ENCODE measurements around the gene PIK3C2G. TPM values are rescaled to one million over a fixed set of nuclear protein-coding genes. Genes with fewer than 3 reads are reported as not detected.

The PIK3C2G gene
- total RNA-seq, 1 experiment from 2014 or later: not detected

DNA sequence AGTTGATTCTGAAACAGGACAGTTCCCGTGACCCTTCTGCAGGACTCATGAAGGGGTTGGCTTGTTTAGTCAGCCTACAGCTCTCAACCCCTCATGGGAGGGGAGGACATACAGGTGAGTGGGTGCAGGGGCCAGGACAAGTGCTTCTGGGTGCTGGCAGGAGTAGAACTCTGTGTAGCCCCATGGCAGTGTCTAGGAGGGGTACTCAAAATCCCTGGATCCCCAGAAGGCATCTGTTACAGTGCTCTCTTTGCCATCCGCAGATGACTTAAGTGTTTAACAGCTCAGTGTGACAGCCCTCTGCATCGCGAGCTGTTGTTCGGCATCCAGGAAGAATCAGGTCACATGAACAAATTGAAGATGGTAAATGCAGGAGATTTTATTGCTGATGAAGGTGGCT, 91.0 kb downstream of the PIK3C2G start:
- H3K18ac ChIP-seq (ENCODE audit: insufficient read length, low read depth, low read length): no peak overlapping the region
- H2AK5ac ChIP-seq (ENCODE audit: insufficient read length, low read length): no peak overlapping the region
- no peak overlapping the region for H2BK120ac ChIP-seq (ENCODE audit: low read depth, low read length, poor library complexity, severe bottlenecking)
- H4K20me1 ChIP-seq (ENCODE audit: control insufficient read depth, insufficient read depth, insufficient read length): no peaks in the 10 kb centered on the region
- no peak overlapping the region for H3K4ac ChIP-seq (ENCODE audit: low read depth, low read length)
- no peaks in the 10 kb centered on the region; a peak in 1 of 7 replicates for H3K36me3 Mint-ChIP-seq (ENCODE audit: insufficient read depth in 1 of 3, low read depth in 3 of 3)
- no peaks in the 10 kb centered on the region for H3K4me1 ChIP-seq (ENCODE audit: insufficient read depth, low read length)
- H3K4me1 Mint-ChIP-seq: no peaks in the 10 kb centered on the region
- H3K27me3 ChIP-seq (ENCODE audit: insufficient read depth, low read length): no peaks in the 10 kb centered on the region
- TF ChIP-seq, protein P1, sequence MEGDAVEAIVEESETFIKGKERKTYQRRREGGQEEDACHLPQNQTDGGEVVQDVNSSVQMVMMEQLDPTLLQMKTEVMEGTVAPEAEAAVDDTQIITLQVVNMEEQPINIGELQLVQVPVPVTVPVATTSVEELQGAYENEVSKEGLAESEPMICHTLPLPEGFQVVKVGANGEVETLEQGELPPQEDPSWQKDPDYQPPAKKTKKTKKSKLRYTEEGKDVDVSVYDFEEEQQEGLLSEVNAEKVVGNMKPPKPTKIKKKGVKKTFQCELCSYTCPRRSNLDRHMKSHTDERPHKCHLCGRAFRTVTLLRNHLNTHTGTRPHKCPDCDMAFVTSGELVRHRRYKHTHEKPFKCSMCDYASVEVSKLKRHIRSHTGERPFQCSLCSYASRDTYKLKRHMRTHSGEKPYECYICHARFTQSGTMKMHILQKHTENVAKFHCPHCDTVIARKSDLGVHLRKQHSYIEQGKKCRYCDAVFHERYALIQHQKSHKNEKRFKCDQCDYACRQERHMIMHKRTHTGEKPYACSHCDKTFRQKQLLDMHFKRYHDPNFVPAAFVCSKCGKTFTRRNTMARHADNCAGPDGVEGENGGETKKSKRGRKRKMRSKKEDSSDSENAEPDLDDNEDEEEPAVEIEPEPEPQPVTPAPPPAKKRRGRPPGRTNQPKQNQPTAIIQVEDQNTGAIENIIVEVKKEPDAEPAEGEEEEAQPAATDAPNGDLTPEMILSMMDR (conservative IDR thresholded peaks at IDR 0.05): no peak
- no peaks in the 10 kb centered on the region for H3K79me1 ChIP-seq (ENCODE audit: insufficient read depth, low read depth, low read length, poor library complexity, severe bottlenecking)
- H3K4me2 ChIP-seq (ENCODE audit: insufficient read depth, insufficient read length, low read length): no peak overlapping the region
- no peaks in the 10 kb centered on the region for H3K23me2 ChIP-seq (ENCODE audit: insufficient read length, low read depth, low read length, poor library complexity, severe bottlenecking)
- H3K56ac ChIP-seq (ENCODE audit: insufficient read length, low read depth, low read length): no peak overlapping the region
- DNase-seq: no peak
- no peak overlapping the region for H2AFZ ChIP-seq (ENCODE audit: low read length)
- no peaks in the 10 kb centered on the region for H3K9me3 Mint-ChIP-seq
- H2BK15ac ChIP-seq (ENCODE audit: low read depth, low read length): no peak overlapping the region
- H4K8ac ChIP-seq (replicated peaks; ENCODE audit: insufficient read length, low read depth, low read length): no peak overlapping the region
- H3K14ac ChIP-seq (ENCODE audit: insufficient read depth, low read length): no peak overlapping the region
- WGBS (ENCODE audit: extremely low coverage, insufficient read length, low lambda C conversion rate): no CpG with 5 or more reads among the region's 5 CpGs
- H3K79me2 ChIP-seq (ENCODE audit: insufficient read depth, low read length): no peaks in the 10 kb centered on the region
- no peak overlapping the region for H3K27ac Mint-ChIP-seq
- H2BK5ac ChIP-seq (ENCODE audit: insufficient read length, low read length): no peak overlapping the region
- no peaks in the 10 kb centered on the region for H3K27me3 Mint-ChIP-seq (ENCODE audit: low read depth)
- H2BK12ac ChIP-seq (ENCODE audit: insufficient read length, low read depth, low read length): no peak overlapping the region
- H3K9ac ChIP-seq (ENCODE audit: extremely low read depth, insufficient read length, low read length): no peak overlapping the region
- no peaks in the 10 kb centered on the region for H3K9me3 ChIP-seq (ENCODE audit: control insufficient read depth, low read depth, low read length)
- no peak overlapping the region for H4K5ac ChIP-seq (ENCODE audit: insufficient read length, low read depth, low read length)
- H3K27ac ChIP-seq (ENCODE audit: insufficient read length, low read depth, low read length): no peak overlapping the region
- H3T11ph ChIP-seq (ENCODE audit: low read length): no peak overlapping the region
- H4K91ac ChIP-seq (ENCODE audit: insufficient read length, low read depth, low read length): no peak overlapping the region
- no peak overlapping the region for H3K23ac ChIP-seq (ENCODE audit: insufficient read length, low read depth, low read length)
- H2BK20ac ChIP-seq (ENCODE audit: low read depth, low read length, poor library complexity, severe bottlenecking): no peak overlapping the region
- no peak overlapping the region for H3K4me3 Mint-ChIP-seq
